Caki2 (cell line): ENCODE data around the gene CABP7. TPM values are rescaled to one million over a fixed set of nuclear protein-coding genes. Genes with fewer than 3 reads are reported as not detected.

Source experiments
- DNase-seq: peaks from one replicate; pipeline ENCODE4 v3.0.0-alpha.2; 2015; ENCODE audit warnings: low read depth
- in situ Hi-C: cut with HindIII; loops from 2 replicates; pipeline ENCODE4 v1.10.0; 2016; ENCODE audit warnings: low sequenced_read_pairs, low pct_unique_long_range_greater_than_20kb, mixed read lengths
- total RNA-seq: library from RNA; depleted of rRNA; stranded (reverse); fragments of >200 nt; shearing (Covaris generic); gene quantifications from 2 replicates; pipeline ENCODE4 v1.2.3, GENCODE V29; 2014; ENCODE audit warnings: low replicate concordance

The CABP7 gene
- total RNA-seq, 1 experiment from 2014 or later = not detected

DNA sequence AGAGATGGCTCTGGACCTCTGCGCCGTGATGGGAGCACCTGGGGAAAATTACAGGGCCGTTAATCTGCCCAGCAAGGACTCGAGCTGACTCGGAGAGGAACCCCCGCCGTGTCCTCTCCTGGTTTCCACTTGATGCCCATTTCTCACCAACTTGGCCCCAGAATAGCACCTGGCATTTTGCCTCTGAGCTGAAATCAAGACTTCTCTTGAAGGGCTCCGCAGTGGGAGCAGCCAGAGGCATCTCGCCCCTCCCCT, 19.0 kb upstream of the CABP7 start:
- in situ Hi-C loops = no loop called here

DNA sequence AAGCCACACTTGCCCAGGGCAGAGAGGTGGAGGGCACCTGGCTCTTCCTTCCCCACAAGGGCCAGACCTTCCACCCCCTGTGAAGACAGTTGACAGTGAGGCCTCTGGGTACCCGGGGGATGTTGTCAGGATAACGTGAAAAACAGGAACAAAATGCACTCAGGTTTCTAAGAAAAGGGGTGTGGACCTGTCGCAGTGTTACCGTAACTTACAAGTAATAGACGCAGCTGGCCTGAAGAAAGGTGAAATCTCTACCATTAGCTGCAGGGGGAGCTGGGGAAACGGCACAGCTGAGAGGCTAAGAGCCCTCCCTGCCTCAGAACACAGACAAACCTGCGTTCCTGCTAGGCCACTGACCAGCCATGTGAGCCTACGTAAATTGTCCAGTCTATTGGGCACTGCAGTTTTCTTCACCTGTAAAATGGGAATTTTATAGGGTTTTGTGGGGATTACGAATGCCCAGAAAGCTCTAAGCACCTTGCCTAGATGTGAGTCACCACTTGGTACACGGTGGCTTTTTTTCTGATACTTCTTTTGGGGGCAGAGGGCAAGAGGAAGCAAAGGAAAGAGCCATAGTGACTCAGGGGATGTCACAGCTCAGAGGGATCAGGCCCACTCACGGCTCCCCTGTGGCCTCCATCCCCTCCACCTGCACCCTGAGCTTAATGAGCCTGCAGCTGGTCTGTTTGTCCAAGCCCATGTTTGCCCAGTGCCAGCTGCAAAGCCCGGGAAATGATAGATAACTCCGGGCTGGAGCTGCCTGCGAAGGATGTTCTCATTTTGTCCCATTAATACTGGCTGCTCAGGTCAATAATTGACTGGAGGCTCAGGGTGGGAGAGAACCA, 18.4 kb upstream of the CABP7 start:
- in situ Hi-C loops = no loop called here
- peak; percentile 71 for DNase-seq

More for the DNA sequence above, 19.0 kb upstream of the CABP7 start:
- no peak for DNase-seq

DNA sequence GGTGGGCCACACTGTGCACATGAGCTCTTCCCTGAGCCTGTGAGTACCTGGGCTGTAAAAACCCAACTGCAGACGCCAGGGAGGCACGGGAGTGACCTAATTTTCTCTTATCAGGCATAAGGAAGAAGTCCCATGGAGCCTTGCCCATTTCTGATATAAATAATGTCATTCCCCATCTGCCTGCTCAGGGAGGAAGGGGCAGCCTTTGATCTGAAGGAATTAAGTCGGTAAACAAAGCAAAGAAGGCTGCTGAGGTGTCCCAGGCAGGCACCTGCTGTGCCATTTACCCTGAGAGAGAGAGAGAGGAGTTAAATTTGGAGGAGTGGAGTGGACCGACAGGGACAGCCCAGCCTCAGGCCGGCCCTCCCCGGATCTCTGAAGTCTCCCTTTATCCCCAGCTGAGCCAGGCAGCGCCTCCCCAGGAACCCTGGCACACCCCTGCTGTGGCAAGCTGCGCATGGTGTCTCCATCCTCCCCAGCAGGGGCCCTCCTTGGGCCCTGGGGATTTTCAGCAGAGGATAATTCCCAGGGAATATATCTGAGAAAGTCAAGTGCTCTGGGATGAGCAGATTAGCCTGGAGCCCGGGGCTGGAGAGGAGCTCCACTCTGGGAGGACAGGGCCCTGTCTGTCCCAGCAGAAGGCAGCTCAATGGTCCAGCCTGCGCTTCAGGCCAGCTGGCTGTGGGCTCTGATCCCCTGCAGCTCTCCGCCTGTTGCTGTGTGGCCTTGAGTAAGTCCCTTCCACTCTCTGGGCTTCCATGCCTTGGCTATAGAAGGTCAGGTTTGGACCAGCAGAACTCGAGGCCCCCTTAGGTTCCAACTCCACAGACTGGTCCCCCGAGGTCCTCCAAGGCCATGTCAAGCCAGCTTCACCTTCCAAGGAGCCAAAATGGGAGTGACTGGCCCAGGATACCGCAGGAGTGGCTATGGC, 17.5 kb upstream of the CABP7 start:
- in situ Hi-C loops = no loop called here
- no peak for DNase-seq

DNA sequence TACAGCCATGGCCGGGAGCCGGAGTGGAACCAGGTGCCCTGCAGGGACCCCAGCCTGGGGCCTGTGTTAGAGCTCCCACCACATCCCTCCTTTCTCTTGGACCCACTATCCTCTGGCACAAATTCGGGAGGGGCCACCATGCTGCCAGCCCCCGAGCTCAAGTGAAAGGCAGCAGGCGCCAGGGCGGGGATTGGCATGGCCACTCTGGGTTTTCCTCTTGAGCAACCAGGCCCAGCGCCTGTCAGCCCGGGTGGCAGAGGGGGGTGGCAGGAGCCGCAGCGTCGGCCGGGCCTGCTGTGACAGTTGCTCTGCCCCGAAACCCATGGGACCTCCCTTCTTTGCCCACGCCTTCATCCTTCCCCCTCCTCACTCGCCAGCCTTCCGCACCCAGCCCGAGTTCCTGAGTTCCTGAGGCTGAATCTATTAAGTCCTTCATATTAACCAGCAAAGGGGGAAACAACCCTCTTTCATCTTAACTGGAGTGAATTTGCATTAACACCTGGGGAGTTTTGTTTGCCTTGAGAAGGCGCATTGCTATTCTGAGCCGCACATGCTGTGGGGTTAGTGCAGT, 16.8 kb upstream of the CABP7 start:
- in situ Hi-C loops = no loop called here
- DNase-seq = no peak

DNA sequence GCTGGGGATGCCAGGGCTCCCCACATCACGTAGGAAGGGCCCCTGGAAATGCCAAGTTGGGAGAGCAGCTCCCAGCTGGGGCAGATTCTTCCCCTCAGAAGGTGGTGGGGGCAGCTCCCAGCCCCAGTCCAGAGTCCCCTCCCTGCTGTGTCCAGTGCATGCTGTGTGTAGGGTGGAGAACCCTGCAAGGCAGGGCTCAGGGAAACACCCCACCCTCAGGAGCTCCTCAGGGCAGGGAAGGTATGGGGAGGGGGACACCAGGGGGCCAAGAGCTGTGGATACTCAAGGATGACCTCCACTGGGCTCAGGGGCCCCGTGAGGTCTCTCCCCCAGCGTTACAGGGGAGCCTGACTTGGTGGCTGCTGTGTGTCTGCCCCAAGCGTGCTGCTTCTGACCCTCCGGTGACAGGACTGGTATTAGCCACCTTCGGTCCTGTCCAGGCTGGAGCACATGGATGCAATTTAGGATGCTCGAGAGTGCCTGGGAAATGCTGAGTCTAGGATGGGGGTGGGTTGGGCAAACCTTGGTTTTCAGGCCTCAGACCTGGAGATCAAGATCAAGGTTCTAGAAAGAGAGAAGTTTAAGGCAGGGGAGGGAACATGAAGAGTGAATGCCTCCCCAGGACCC, 16.1 kb upstream of the CABP7 start:
- DNase-seq = no peak
- in situ Hi-C loops = no loop called here

DNA sequence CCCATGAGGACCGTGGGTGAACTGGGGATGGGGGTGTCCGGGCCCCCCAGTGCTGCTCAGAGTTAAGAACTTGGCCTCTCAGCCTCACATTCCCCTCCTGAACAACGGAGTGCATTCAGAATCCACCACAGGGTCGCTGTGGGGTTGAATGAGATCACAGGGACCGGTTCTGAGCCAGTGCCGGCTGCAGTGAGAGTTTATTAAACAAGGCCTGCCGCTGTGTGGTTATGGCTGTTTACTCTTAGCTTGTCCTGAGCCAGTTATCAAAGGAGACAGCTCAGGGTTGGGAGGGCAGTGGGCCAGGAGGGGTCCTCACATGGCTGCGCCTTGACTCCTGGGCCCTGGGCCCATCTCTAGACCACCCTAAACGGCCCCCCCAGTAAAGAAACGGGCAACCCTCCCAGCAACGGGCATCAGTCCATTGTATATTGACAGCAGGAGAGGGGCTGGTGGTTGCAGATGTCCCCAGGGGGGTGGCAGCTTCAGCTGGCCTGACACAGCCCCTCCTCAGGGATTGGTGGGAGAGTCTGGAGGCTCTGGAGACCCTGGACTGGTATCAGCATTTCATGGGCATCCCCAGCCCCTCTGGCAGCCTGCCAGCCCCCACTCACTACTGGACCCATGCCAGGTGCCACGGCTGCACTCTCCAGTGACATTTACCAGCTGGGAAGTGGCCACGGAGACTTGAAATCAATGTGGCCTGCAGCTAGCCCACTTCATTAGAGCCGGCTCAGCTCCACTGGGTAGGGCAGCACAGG, 15.1 kb upstream of the CABP7 start:
- in situ Hi-C loops = no loop called here
- no peak for DNase-seq

DNA sequence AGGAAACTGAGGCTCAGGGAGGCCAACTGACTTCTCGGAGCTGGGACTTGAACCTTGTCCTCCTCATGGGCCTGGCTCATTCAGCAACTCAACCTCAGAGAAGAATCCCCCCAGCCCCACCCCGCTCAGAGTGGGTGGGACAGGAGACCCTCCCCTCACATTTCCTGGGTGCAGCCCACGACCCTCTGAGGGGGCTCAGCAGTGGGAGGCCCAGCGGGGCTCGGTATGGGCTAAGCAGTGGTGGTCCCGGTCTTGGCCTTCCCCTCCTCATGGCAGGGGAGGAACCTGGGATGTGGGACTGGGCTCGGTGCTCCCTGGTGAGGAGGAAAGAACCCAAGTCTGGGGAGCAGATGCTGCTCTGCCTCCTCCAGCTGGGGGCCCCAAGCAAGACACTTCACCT, 14.2 kb upstream of the CABP7 start:
- DNase-seq = no peak
- in situ Hi-C loops = no loop called here

DNA sequence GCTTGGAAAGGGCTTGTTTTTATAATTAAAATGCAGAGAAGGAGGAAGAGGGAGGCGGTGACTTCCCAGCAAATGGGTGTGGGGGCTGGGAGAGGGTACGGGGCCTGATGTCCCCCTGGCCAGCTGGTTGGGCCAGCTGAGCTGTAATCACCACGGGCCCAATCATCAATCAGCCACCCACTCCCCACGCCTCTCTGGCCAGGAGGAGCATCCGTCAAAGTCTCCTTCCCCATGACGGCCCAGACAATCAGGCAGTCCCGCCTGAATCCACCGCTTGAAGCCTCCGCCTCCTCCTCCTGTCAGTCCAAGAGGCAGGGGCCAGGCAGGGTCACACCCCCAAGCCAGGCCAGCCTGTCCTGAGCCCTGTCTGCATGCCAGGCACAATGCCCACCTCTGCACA, 13.3 kb upstream of the CABP7 start:
- DNase-seq = no peak
- in situ Hi-C loops = no loop called here

DNA sequence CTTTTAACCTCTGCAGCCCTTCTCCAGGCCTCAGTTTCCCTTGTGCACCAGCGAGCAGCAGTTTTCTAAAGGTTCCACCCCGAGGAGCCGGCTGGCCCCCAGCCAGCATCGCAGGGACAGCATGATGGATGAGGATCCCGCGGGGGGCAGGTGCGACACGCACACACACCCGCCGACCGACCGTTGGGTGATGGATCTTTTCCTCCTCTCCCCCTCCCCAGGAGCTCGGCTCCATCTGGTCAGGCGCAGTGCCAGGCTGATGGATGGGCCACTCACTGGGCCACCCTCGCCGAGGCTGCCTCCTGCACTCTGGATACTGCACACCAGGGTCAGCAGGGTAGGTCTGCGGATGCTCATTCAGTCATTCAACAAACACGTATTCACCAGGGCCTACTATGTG, 12.8 kb upstream of the CABP7 start:
- in situ Hi-C loops = no loop called here
- no peak for DNase-seq

DNA sequence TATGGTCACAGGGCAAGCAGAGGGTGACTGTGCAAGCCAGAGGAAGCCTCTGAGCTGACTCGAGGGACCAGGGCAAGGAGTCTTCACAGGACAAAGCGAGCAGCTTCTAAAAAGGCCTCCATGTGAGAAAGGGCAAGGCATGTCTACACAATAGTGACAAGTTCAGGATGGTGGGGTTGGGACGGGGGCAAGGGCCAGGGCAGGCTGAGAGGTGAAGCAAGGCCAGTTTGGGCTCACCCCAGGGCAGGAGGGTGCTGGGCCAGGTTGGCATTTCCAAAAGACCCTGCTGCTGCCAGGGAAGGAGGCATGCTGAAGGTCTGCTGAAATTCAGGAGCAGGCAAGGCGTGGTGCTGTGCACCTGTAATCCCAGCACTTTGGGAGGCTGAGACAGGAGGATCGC, 12.3 kb upstream of the CABP7 start:
- in situ Hi-C loops = no loop called here
- no peak for DNase-seq

DNA sequence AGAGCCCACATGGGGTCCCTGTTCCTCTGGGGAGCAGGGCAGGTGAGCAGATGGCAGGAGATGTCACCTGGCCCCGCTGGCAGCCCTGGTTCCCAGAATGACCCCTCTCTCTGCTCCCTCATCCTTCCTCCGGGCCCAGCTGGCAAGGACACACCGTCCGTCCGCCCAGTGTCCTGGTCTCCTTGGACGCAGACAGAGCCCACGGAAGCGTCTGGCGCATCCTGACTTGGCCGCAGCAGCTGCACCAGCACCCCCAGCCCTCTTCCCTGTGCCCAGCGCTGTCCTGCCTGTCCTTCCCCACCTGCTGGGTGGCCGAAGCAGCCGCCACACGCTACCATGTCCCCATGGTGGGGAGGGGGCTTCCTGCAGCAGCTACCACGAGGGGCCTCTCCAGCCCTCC, 9.6 kb upstream of the CABP7 start:
- no peak for DNase-seq
- in situ Hi-C loops = no loop called here

DNA sequence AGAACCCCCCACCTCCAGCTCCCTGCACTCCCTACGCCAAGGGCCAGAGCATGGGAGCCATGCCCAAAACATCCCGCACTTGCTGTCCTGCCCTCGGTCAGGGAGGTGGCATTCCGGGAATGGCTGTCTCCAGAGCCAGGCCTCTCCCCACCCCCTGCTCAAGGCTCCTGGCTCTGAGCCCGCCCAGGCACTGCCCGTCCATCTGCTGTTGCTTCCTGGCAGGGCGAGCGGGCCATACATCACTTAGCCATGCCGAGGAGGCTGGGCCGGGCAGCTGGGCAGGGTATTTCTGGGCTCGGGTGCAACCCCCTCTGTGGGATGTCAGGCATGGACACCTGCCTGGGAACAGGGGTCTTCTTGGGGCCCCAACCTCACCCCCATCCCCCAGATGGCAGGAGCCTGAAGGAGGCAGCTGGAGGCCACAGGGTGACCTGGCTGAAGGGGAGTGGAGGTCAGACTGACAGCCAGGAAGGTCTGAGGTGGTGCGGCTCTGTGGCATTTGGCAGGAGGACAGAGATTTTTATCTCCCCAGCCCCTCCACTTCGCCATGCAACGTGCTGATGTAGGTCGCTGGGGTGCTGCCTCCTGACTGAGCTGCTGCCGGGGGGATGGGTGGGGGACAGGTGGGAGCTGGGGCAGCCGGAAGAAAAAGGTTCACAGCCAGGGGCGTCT, 8.7 kb upstream of the CABP7 start:
- in situ Hi-C loops = no loop called here
- DNase-seq = no peak

DNA sequence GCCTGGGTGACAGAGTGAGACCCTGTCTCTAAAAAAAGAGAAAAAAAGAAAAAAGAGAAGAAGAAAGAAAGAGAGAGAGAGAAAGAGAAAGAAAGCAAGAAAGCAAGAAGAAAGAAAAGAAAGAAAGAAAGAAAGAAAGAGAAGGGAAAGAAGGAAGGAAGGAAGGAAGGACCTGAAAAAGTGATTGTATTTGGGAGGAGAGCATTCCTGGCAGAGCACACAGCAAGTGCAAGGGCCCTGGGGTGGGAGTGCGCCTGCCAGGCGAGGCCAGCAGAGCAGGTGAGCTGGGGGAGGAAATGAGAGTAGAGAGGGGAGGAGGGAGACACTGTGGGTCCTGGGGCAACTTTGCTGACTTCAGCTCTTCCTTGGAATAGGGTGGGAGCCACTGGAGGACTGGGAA, 7.7 kb upstream of the CABP7 start:
- DNase-seq = no peak
- in situ Hi-C loops = no loop called here

DNA sequence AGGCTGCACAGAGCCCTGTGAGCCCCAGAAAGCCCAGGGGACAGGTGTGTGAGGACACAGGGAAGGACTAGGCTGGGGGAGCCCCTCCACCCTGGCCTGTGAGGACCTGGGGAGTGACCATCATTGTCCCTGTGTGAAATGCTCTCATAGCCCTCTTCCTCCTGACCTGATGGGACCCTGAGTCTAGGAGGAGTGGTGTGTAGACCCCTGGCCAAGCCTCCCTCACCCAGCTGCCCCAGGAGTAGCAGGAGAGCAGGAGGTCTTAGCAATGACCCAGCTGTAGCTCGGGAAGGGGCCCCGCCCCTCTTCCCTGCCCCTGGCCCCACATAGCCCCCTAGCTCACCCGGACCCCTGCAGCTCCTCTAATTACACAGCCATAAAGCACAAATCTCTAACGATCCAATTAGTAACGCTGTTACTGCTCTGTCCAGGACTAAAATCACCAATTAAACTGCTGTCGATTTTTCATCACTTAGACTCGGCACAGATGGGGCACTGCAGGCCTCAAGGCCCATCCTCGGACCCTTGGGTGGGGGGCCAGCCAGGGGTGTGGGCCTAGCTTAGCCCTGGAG, 6.6 kb upstream of the CABP7 start:
- in situ Hi-C loops = no loop called here
- no peak for DNase-seq

DNA sequence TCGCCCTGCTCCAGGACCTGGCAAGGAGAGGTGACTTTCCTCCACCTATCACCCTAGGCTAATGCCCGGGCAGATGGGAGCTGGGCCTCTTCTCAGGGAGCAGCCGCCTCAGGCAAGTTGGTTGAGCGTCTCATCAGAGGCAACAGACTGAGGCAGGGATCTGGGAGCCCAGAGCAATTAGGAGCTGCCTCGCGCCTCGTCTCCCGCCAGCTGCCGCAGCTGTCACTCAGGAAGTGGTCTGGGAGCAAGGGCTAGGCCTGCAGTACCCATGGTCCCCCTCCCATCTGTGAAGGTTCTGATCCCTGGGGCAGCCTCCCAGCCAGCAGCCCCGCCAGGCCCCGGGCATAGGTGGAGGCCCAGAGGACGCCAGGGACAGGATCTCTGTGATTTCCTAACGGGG, 4.6 kb upstream of the CABP7 start:
- in situ Hi-C loops = no loop called here
- DNase-seq = no peak

DNA sequence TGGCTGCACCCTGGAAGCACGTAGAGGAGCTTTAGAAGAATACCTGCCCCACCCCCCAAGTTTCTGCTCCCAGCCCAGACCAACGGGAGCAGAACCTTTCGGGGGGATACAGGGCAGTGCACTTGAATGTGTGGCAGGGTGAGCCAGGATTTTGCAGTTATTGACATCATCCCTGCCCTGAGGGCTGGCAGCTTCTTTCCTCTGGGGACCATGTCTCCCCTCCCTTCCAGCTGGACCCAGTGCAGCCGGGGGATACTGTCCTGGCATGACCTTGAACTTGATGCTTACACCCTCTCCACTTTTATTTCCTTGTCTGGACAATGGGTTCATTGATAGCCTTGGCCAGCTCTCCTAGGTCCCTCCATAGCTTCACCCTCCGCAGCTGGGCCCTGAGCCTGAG, 4.1 kb upstream of the CABP7 start:
- in situ Hi-C loops = no loop called here
- no peak for DNase-seq

DNA sequence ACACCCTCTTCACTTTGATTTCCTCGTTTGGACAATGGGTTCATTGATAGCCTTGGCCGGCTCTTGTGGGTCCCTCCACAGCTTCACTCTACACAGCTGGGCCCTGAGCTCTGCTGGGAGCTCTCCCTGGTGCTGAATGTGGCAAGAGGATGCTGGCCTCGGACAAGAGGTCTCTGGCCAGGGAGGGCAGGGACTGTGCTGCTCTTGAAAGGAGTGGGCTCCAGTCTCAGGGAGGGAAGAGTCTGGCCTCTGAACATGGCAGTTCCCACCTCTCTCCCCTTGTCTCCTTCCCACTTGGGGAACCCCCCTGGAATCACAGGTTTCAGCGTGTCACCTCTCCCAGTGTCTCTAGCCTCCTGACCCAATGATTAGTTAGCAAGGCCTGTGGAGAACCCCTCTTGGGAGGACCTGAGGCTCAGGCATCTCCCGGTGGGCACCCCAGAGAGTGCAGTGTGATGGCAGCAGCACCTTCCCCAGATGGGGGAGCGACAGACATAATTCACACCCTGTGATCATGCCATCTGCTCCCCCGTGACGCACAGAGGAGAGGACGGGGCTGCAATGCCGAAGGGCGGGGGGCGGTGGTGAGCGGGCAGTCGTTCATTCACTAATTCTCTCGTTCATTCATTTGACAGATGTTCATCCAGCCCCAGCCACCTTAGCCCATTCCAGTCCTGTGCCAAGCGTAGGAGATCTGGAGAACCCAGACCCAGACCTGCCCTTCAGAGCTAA, 2.8 kb upstream of the CABP7 start:
- in situ Hi-C loops = no loop called here
- DNase-seq = peak; percentile 56
